Breast epithelium (tissue), 3 donors: Measurements from ENCODE around the gene PTPN22.

Source experiments
- POLR2A ChIP-seq: fragments of 450-650 bp; IDR thresholded peaks from one replicate; pipeline ENCODE4 v1.6.1; 2016; ENCODE audit warnings: antibody characterized with exemption, mild to moderate bottlenecking, moderate library complexity
- TF ChIP-seq, protein P1 (sequence below), 3 donors: fragments of 450-650 bp; IDR thresholded peaks; one replicate each; pipeline ENCODE4 v1.5.1; 2016 to 2017; ENCODE audit warnings: antibody characterized with exemption in 3 of 3, mild to moderate bottlenecking in 3 of 3, moderate library complexity in 3 of 3

DNA sequence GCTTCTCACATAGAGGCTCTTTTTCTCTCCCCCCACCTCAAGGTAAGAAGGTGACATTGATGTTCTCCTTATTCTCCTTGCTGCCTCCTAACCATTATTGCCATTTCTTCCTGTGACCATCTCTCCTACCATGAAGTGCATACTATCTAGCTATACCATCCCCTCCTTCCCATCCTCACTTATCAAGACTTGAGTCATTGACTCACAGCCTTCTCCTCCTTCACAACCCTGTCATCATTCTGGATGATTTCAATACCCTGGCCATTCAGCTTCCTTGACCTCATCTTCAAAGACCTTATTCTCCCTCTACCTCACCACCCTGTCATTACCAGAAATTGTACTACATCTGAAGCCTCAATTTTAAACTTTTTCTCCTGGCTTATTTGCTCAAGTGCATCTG lies 46.7 kb upstream of the PTPN22 start:
- TF ChIP-seq, protein P1, sequence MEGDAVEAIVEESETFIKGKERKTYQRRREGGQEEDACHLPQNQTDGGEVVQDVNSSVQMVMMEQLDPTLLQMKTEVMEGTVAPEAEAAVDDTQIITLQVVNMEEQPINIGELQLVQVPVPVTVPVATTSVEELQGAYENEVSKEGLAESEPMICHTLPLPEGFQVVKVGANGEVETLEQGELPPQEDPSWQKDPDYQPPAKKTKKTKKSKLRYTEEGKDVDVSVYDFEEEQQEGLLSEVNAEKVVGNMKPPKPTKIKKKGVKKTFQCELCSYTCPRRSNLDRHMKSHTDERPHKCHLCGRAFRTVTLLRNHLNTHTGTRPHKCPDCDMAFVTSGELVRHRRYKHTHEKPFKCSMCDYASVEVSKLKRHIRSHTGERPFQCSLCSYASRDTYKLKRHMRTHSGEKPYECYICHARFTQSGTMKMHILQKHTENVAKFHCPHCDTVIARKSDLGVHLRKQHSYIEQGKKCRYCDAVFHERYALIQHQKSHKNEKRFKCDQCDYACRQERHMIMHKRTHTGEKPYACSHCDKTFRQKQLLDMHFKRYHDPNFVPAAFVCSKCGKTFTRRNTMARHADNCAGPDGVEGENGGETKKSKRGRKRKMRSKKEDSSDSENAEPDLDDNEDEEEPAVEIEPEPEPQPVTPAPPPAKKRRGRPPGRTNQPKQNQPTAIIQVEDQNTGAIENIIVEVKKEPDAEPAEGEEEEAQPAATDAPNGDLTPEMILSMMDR (IDR thresholded peaks at IDR 0.05), result no peak
- no peak for TF ChIP-seq POLR2A
